ENCODE measurements around the gene PIK3AP1. TPM values are rescaled to one million over a fixed set of nuclear protein-coding genes. Genes with fewer than 3 reads are reported as not detected.
"Not testable (repeated sequence)": the region's sequence is repeated elsewhere in the genome, so short reads cannot be mapped to it uniquely, and the experiment has no call there.

The PIK3AP1 gene
- total and polyA plus RNA-seq, 2 donors: 8.1 to 13.0 TPM

- no peaks in the 10 kb centered on the region for H3K36me3 ChIP-seq (ENCODE audit: control insufficient read depth in 2 of 2, insufficient read depth in 2 of 2, low read length in 1 of 2)
Measured at GRCh38 chr10:96703358-96703757, 17.0 kb downstream of the PIK3AP1 start.

GRCh38 chr10:96701265-96701664, 19.0 kb downstream of the PIK3AP1 start:
- peaks cover 0 to 14% of the 10 kb centered on the region in 2 donors for H3K4me1 ChIP-seq (ENCODE audit: control insufficient read depth in 2 of 2, insufficient read depth in 2 of 2, low read length in 2 of 2)

More at GRCh38 chr10:96703358-96703757, 17.0 kb downstream of the PIK3AP1 start:
- WGBS: 34% methylated on average over 4 of the region's 4 CpGs
- H3K4me1 ChIP-seq (ENCODE audit: control insufficient read depth in 2 of 2, insufficient read depth in 2 of 2, low read length in 2 of 2): peaks cover 0 to 14% of the 10 kb centered on the region in 2 donors
- H3K4me3 ChIP-seq (ENCODE audit: low read length in 2 of 2): no peak overlapping the region
- H3K9me3 ChIP-seq (ENCODE audit: control insufficient read depth in 2 of 2, insufficient read depth in 1 of 2, low read length in 1 of 2): no peaks in the 10 kb centered on the region
- H3K27ac ChIP-seq (ENCODE audit: low read depth in 1 of 2, low read length in 1 of 2): no peak overlapping the region
- H3K27me3 ChIP-seq (ENCODE audit: control insufficient read depth in 2 of 2, insufficient read depth in 1 of 2, low read length in 1 of 2): no peaks in the 10 kb centered on the region
- DNase-seq (ENCODE audit: low read depth in 6 of 9, low spot score in 9 of 9): no peak

GRCh38 chr10:96700374-96701099, 19.8 kb downstream of the PIK3AP1 start:
- peak in 2 of 9 donors; percentile 22 to 28 for DNase-seq (ENCODE audit: low read depth in 6 of 9, low spot score in 9 of 9)
- Histone ChIP-seq H3K4me3 (ENCODE audit: low read length in 2 of 2) (no peak overlapping the region), H3K4me1 (ENCODE audit: control insufficient read depth in 2 of 2, insufficient read depth in 2 of 2, low read length in 2 of 2) (peaks cover 0 to 17% of the 10 kb centered on the region in 2 donors), H3K27ac (ENCODE audit: low read depth in 1 of 2, low read length in 1 of 2) (no peak overlapping the region), H3K36me3 (ENCODE audit: control insufficient read depth in 2 of 2, insufficient read depth in 2 of 2, low read length in 1 of 2) (no peaks in the 10 kb centered on the region), H3K27me3 (ENCODE audit: control insufficient read depth in 2 of 2, insufficient read depth in 1 of 2, low read length in 1 of 2) (no peaks in the 10 kb centered on the region), H3K9me3 (ENCODE audit: control insufficient read depth in 2 of 2, insufficient read depth in 1 of 2, low read length in 1 of 2) (no peaks in the 10 kb centered on the region)
- WGBS: 34% methylated on average over 13 of the region's 13 CpGs

More at GRCh38 chr10:96701265-96701664, 19.0 kb downstream of the PIK3AP1 start:
- 95% methylated on average over 3 of the region's 3 CpGs for WGBS
- Histone ChIP-seq H3K27me3 (ENCODE audit: control insufficient read depth in 2 of 2, insufficient read depth in 1 of 2, low read length in 1 of 2) (no peaks in the 10 kb centered on the region), H3K9me3 (ENCODE audit: control insufficient read depth in 2 of 2, insufficient read depth in 1 of 2, low read length in 1 of 2) (no peaks in the 10 kb centered on the region), H3K27ac (ENCODE audit: low read depth in 1 of 2, low read length in 1 of 2) (no peak overlapping the region), H3K4me3 (ENCODE audit: low read length in 2 of 2) (no peak overlapping the region), H3K36me3 (ENCODE audit: control insufficient read depth in 2 of 2, insufficient read depth in 2 of 2, low read length in 1 of 2) (no peaks in the 10 kb centered on the region)
- no peak for DNase-seq (ENCODE audit: low read depth in 6 of 9, low spot score in 9 of 9)

- WGBS: 77% methylated on average over 3 of the region's 3 CpGs
- Histone ChIP-seq H3K36me3 (ENCODE audit: control insufficient read depth in 2 of 2, insufficient read depth in 2 of 2, low read length in 1 of 2) (no peaks in the 10 kb centered on the region), H3K27ac (ENCODE audit: low read depth in 1 of 2, low read length in 1 of 2) (no peak overlapping the region), H3K4me3 (ENCODE audit: low read length in 2 of 2) (no peak overlapping the region), H3K27me3 (ENCODE audit: control insufficient read depth in 2 of 2, insufficient read depth in 1 of 2, low read length in 1 of 2) (no peaks in the 10 kb centered on the region), H3K4me1 (ENCODE audit: control insufficient read depth in 2 of 2, insufficient read depth in 2 of 2, low read length in 2 of 2) (peaks cover 0 to 17% of the 10 kb centered on the region in 2 donors), H3K9me3 (ENCODE audit: control insufficient read depth in 2 of 2, insufficient read depth in 1 of 2, low read length in 1 of 2) (no peaks in the 10 kb centered on the region)
- no peak for DNase-seq (ENCODE audit: low read depth in 6 of 9, low spot score in 9 of 9)
Measured at GRCh38 chr10:96699613-96700012, 20.7 kb downstream of the PIK3AP1 start.

- not testable (repeated sequence) for H3K36me3 ChIP-seq (ENCODE audit: control insufficient read depth in 2 of 2, insufficient read depth in 2 of 2, low read length in 1 of 2); H3K27ac ChIP-seq (ENCODE audit: low read depth in 1 of 2, low read length in 1 of 2)
- peaks cover 0 to 17% of the 10 kb centered on the region in 2 donors for H3K4me1 ChIP-seq (ENCODE audit: control insufficient read depth in 2 of 2, insufficient read depth in 2 of 2, low read length in 2 of 2)
Measured at GRCh38 chr10:96698305-96698704, 22.0 kb downstream of the PIK3AP1 start.

GRCh38 chr10:96697438-96697837, 22.9 kb downstream of the PIK3AP1 start:
- WGBS: 96% methylated on average over 3 of the region's 3 CpGs
- DNase-seq (ENCODE audit: low read depth in 6 of 9, low spot score in 9 of 9): no peak
- Histone ChIP-seq H3K9me3 (ENCODE audit: control insufficient read depth in 2 of 2, insufficient read depth in 1 of 2, low read length in 1 of 2) (no peaks in the 10 kb centered on the region), H3K27ac (ENCODE audit: low read depth in 1 of 2, low read length in 1 of 2) (no peak overlapping the region), H3K4me3 (ENCODE audit: low read length in 2 of 2) (no peak overlapping the region), H3K36me3 (ENCODE audit: control insufficient read depth in 2 of 2, insufficient read depth in 2 of 2, low read length in 1 of 2) (no peaks in the 10 kb centered on the region), H3K27me3 (ENCODE audit: control insufficient read depth in 2 of 2, insufficient read depth in 1 of 2, low read length in 1 of 2) (no peaks in the 10 kb centered on the region), H3K4me1 (ENCODE audit: control insufficient read depth in 2 of 2, insufficient read depth in 2 of 2, low read length in 2 of 2) (peaks cover 0 to 15% of the 10 kb centered on the region in 2 donors)

More at GRCh38 chr10:96698305-96698704, 22.0 kb downstream of the PIK3AP1 start:
- 97% methylated on average over 6 of the region's 6 CpGs for WGBS
- not testable (repeated sequence) for DNase-seq (ENCODE audit: low read depth in 6 of 9, low spot score in 9 of 9); H3K9me3 ChIP-seq (ENCODE audit: control insufficient read depth in 2 of 2, insufficient read depth in 1 of 2, low read length in 1 of 2); H3K4me3 ChIP-seq (ENCODE audit: low read length in 2 of 2); H3K27me3 ChIP-seq (ENCODE audit: control insufficient read depth in 2 of 2, insufficient read depth in 1 of 2, low read length in 1 of 2)

GRCh38 chr10:96696845-96697425, 23.4 kb downstream of the PIK3AP1 start:
- Histone ChIP-seq H3K27ac (ENCODE audit: low read depth in 1 of 2, low read length in 1 of 2) (no peak overlapping the region), H3K4me3 (ENCODE audit: low read length in 2 of 2) (no peak overlapping the region), H3K4me1 (ENCODE audit: control insufficient read depth in 2 of 2, insufficient read depth in 2 of 2, low read length in 2 of 2) (peaks cover 0 to 15% of the 10 kb centered on the region in 2 donors), H3K36me3 (ENCODE audit: control insufficient read depth in 2 of 2, insufficient read depth in 2 of 2, low read length in 1 of 2) (no peaks in the 10 kb centered on the region), H3K27me3 (ENCODE audit: control insufficient read depth in 2 of 2, insufficient read depth in 1 of 2, low read length in 1 of 2) (no peaks in the 10 kb centered on the region), H3K9me3 (ENCODE audit: control insufficient read depth in 2 of 2, insufficient read depth in 1 of 2, low read length in 1 of 2) (no peaks in the 10 kb centered on the region)
- WGBS: 96% methylated on average over 7 of the region's 7 CpGs
- no peak for DNase-seq (ENCODE audit: low read depth in 6 of 9, low spot score in 9 of 9)

- Histone ChIP-seq H3K4me1 (ENCODE audit: control insufficient read depth in 2 of 2, insufficient read depth in 2 of 2, low read length in 2 of 2) (peaks cover 0 to 15% of the 10 kb centered on the region in 2 donors), H3K4me3 (ENCODE audit: low read length in 2 of 2) (no peak overlapping the region), H3K27ac (ENCODE audit: low read depth in 1 of 2, low read length in 1 of 2) (no peak overlapping the region), H3K27me3 (ENCODE audit: control insufficient read depth in 2 of 2, insufficient read depth in 1 of 2, low read length in 1 of 2) (no peaks in the 10 kb centered on the region), H3K36me3 (ENCODE audit: control insufficient read depth in 2 of 2, insufficient read depth in 2 of 2, low read length in 1 of 2) (no peaks in the 10 kb centered on the region), H3K9me3 (ENCODE audit: control insufficient read depth in 2 of 2, insufficient read depth in 1 of 2, low read length in 1 of 2) (no peaks in the 10 kb centered on the region)
- WGBS: 81% methylated on average over 3 of the region's 3 CpGs
- DNase-seq (ENCODE audit: low read depth in 6 of 9, low spot score in 9 of 9): no peak
Measured at GRCh38 chr10:96695975-96696634, 24.2 kb downstream of the PIK3AP1 start.

- H3K4me1 ChIP-seq (ENCODE audit: control insufficient read depth in 2 of 2, insufficient read depth in 2 of 2, low read length in 2 of 2): peaks cover 0 to 10% of the 10 kb centered on the region in 2 donors
- no peak overlapping the region for H3K4me3 ChIP-seq (ENCODE audit: low read length in 2 of 2)
- WGBS: 10% methylated on average over 1 of the region's 1 CpG
- H3K27ac ChIP-seq (ENCODE audit: low read depth in 1 of 2, low read length in 1 of 2): no peak overlapping the region
- DNase-seq (ENCODE audit: low read depth in 6 of 9, low spot score in 9 of 9): peak in 3 of 9 donors; percentile 26 to 59 (median 28)
- H3K27me3 ChIP-seq (ENCODE audit: control insufficient read depth in 2 of 2, insufficient read depth in 1 of 2, low read length in 1 of 2): no peaks in the 10 kb centered on the region
- no peaks in the 10 kb centered on the region for H3K36me3 ChIP-seq (ENCODE audit: control insufficient read depth in 2 of 2, insufficient read depth in 2 of 2, low read length in 1 of 2)
- H3K9me3 ChIP-seq (ENCODE audit: control insufficient read depth in 2 of 2, insufficient read depth in 1 of 2, low read length in 1 of 2): no peaks in the 10 kb centered on the region
Measured at GRCh38 chr10:96695366-96695765, 24.9 kb downstream of the PIK3AP1 start.
